ENCODE data around the gene C1QL1.

Gene C1QL1

GRCh38 chr17:44922136-44922535 lies 46.0 kb downstream of the C1QL1 start:
- no peak overlapping the region for H3K4me3 ChIP-seq (ENCODE audit: low read depth, low read length)
- TF ChIP-seq MYC (IDR thresholded peaks at IDR 0.05; ENCODE audit: low read depth, low read length) (no peak), POLR2A (IDR thresholded peaks at IDR 0.05; ENCODE audit: extremely low read depth, insufficient read length) (no peak), MAX (IDR thresholded peaks at IDR 0.05; ENCODE audit: low read depth, low read length) (no peak), CTCF (IDR thresholded peaks at IDR 0.05; ENCODE audit: low read depth, low read length) (no peak)
- no peak for DNase-seq (ENCODE audit: low read depth)

- DNase-seq (ENCODE audit: low read depth): no peak
- TF ChIP-seq POLR2A (IDR thresholded peaks at IDR 0.05; ENCODE audit: extremely low read depth, insufficient read length): no peak
- no peak for TF ChIP-seq MAX (IDR thresholded peaks at IDR 0.05; ENCODE audit: low read depth, low read length)
- TF ChIP-seq MYC (IDR thresholded peaks at IDR 0.05; ENCODE audit: low read depth, low read length): no peak
- TF ChIP-seq CTCF (IDR thresholded peaks at IDR 0.05; ENCODE audit: low read depth, low read length): no peak
- H3K4me3 ChIP-seq (ENCODE audit: low read depth, low read length): no peak overlapping the region
Measured at GRCh38 chr17:44921122-44921882, 46.8 kb downstream of the C1QL1 start.

- no peak overlapping the region for H3K4me3 ChIP-seq (ENCODE audit: low read depth, low read length)
- peak; percentile 82 for DNase-seq (ENCODE audit: low read depth)
- TF ChIP-seq CTCF (IDR thresholded peaks at IDR 0.05; ENCODE audit: low read depth, low read length) (peak; percentile 5), MYC (IDR thresholded peaks at IDR 0.05; ENCODE audit: low read depth, low read length) (peak; percentile 46), MAX (IDR thresholded peaks at IDR 0.05; ENCODE audit: low read depth, low read length) (peak; percentile 73), POLR2A (IDR thresholded peaks at IDR 0.05; ENCODE audit: extremely low read depth, insufficient read length) (no peak)
Measured at GRCh38 chr17:44920565-44920940, 47.5 kb downstream of the C1QL1 start.

- peak; percentile 84 for DNase-seq (ENCODE audit: low read depth)
- TF ChIP-seq MAX (IDR thresholded peaks at IDR 0.05; ENCODE audit: low read depth, low read length) (no peak), POLR2A (IDR thresholded peaks at IDR 0.05; ENCODE audit: extremely low read depth, insufficient read length) (no peak), CTCF (IDR thresholded peaks at IDR 0.05; ENCODE audit: low read depth, low read length) (peak; percentile 81), MYC (IDR thresholded peaks at IDR 0.05; ENCODE audit: low read depth, low read length) (peak; percentile 34; the same call in 1 of the 2 replicates)
- no peak overlapping the region for H3K4me3 ChIP-seq (ENCODE audit: low read depth, low read length)
Measured at GRCh38 chr17:44919885-44920564, 48.1 kb downstream of the C1QL1 start.

GRCh38 chr17:44919411-44919810 lies 48.7 kb downstream of the C1QL1 start:
- no peak for TF ChIP-seq CTCF (IDR thresholded peaks at IDR 0.05; ENCODE audit: low read depth, low read length)
- no peak for TF ChIP-seq MAX (IDR thresholded peaks at IDR 0.05; ENCODE audit: low read depth, low read length)
- no peak for TF ChIP-seq MYC (IDR thresholded peaks at IDR 0.05; ENCODE audit: low read depth, low read length)
- TF ChIP-seq POLR2A (IDR thresholded peaks at IDR 0.05; ENCODE audit: extremely low read depth, insufficient read length): no peak
- no peak for DNase-seq (ENCODE audit: low read depth)

More at GRCh38 chr17:44919411-44919810, 48.7 kb downstream of the C1QL1 start:
- no peak overlapping the region for H3K4me3 ChIP-seq (ENCODE audit: low read depth, low read length)
